K562 (cell line): Measurements from ENCODE around the gene LUC7L. TPM values are rescaled to one million over a fixed set of nuclear protein-coding genes. Genes with fewer than 3 reads are reported as not detected.
A peak's percentile ranks its signal among the peaks of the same experiment; 100 is the strongest.

Experiments
- CBFB ChIP-seq: sonication (generic); formaldehyde crosslinking; IDR thresholded peaks from 2 replicates; pipeline ENCODE4 v1.4.0; 2020; ENCODE audit warnings: mild to moderate bottlenecking, missing genetic modification reagents
- E2F6 ChIP-seq, 2 experiments: IDR thresholded peaks; 2 replicates each; pipeline ENCODE4 v1.6.1; 2011; ENCODE audit warnings: borderline replicate concordance in 1 of 2, control low read depth in 1 of 2, low read depth in 1 of 2, low read length in 1 of 2, mild to moderate bottlenecking in 1 of 2, mixed read lengths in 1 of 2, moderate library complexity in 1 of 2; ENCODE audit not compliant: insufficient read depth in 1 of 2, insufficient read length in 1 of 2, poor library complexity in 1 of 2, severe bottlenecking in 1 of 2; ENCODE audit errors: extremely low read depth in 1 of 2
- EGR1 ChIP-seq: fragments of 450-650 bp; conservative IDR thresholded peaks from 2 replicates; pipeline ENCODE4 v1.6.1; 2017; ENCODE audit warnings: mild to moderate bottlenecking
- GTF2A2 ChIP-seq: IDR thresholded peaks from 2 replicates; pipeline ENCODE4 v1.6.1; 2016; ENCODE audit warnings: mild to moderate bottlenecking, missing genetic modification characterization, missing compliant biosample characterization
- HDAC1 ChIP-seq, 2 experiments: fragments of 450-650 bp; IDR thresholded peaks; 2 replicates each; pipeline ENCODE4 v1.6.1; 2016 to 2017; ENCODE audit warnings: inconsistent platforms in 1 of 2, mild to moderate bottlenecking in 1 of 2, moderate library complexity in 1 of 2
- HSF4 ChIP-seq: fragments of 250-450 bp; sonication (Bioruptor Pico); IDR thresholded peaks from 2 replicates; pipeline ENCODE4 v2.1.2; 2022; ENCODE audit warnings: mild to moderate bottlenecking, moderate library complexity, borderline replicate concordance
- MXI1 ChIP-seq: IDR thresholded peaks from 2 replicates; pipeline ENCODE4 v1.6.1; 2011; ENCODE audit warnings: low read depth, mild to moderate bottlenecking, improper control_type of control experiment, low read length
- NKRF ChIP-seq: fragments of 450-650 bp; IDR thresholded peaks from 2 replicates; pipeline ENCODE4 v1.6.1; 2016; ENCODE audit warnings: borderline replicate concordance
- SIN3A ChIP-seq, 2 experiments: fragments of 150-350 bp in 1 of 2; IDR thresholded peaks; 2 replicates each; pipeline ENCODE4 v1.6.1; 2011 to 2016; ENCODE audit warnings: borderline replicate concordance in 2 of 2, low read depth in 2 of 2, low read length in 2 of 2, mild to moderate bottlenecking in 2 of 2, moderate library complexity in 2 of 2; ENCODE audit not compliant: control insufficient read depth in 1 of 2
- STAT5B ChIP-seq: fragments of 250-450 bp; sonication (Bioruptor Pico); IDR thresholded peaks from 2 replicates; pipeline ENCODE4 v1.8.0; 2021; ENCODE audit warnings: mild to moderate bottlenecking, inconsistent platforms
- TEAD1 ChIP-seq, 2 experiments: fragments of 450-650 bp in 1 of 2; sonication (generic) in 1 of 2; formaldehyde crosslinking; IDR thresholded peaks; 2 replicates each; pipeline versions ENCODE4 v1.4.0 to v1.8.0; 2020 to 2022; ENCODE audit warnings: mild to moderate bottlenecking in 2 of 2, missing genetic modification reagents in 1 of 2
- ZNF12 ChIP-seq: sonication (generic); formaldehyde crosslinking; IDR thresholded peaks from 2 replicates; pipeline ENCODE4 v1.4.0; 2020; ENCODE audit warnings: mild to moderate bottlenecking, missing genetic modification reagents
- ZNF232 ChIP-seq: sonication (generic); formaldehyde crosslinking; IDR thresholded peaks from 2 replicates; pipeline ENCODE4 v1.8.0; 2022; ENCODE audit warnings: mild to moderate bottlenecking, missing genetic modification reagents
- ZNF592 ChIP-seq: fragments of 450-650 bp; IDR thresholded peaks from 2 replicates; pipeline ENCODE4 v1.6.1; 2017; ENCODE audit warnings: antibody characterized with exemption, mild to moderate bottlenecking
- polyA plus RNA-seq, 8 experiments: library from polyadenylated mRNA; depleted of rRNA in 4 of 8; stranded (reverse) in 5 of 8; unstranded in 3 of 8; fragments of >200 nt; fragmentation: Nextera tagmentation in 2 of 8; fragmentation: Illumina TruSeq in 1 of 8; extraction: Ambion mirVana in 2 of 8; extraction: Trizol in 1 of 8; gene quantifications; 2 replicates each; pipeline versions ENCODE4 v1.2.1 to v1.2.3, GENCODE V29; 2011 to 2014; ENCODE audit warnings: inconsistent platforms in 1 of 8, missing spikeins in 1 of 8
- total RNA-seq, 7 experiments: library from RNA; depleted of rRNA in 6 of 7; stranded (reverse); fragments of >200 nt in 6 of 7; fragmentation: Illumina TruSeq in 2 of 7; extraction: Trizol in 2 of 7; gene quantifications; 2 replicates each; pipeline versions ENCODE4 v1.2.1 to v1.2.3, GENCODE V29; 2011 to 2021; ENCODE audit warnings: low replicate concordance in 1 of 7
- TF ChIP-seq, protein P1 (sequence below): IDR thresholded peaks from 2 replicates; pipeline ENCODE4 v1.6.1; 2014; ENCODE audit warnings: antibody characterized with exemption
- TF ChIP-seq, protein P2 (sequence below): sonication (generic); formaldehyde crosslinking; IDR thresholded peaks from 2 replicates; pipeline ENCODE4 v1.8.0; 2022; ENCODE audit warnings: mild to moderate bottlenecking, missing genetic modification reagents
- TF ChIP-seq, protein P3 (sequence below): sonication (generic); formaldehyde crosslinking; IDR thresholded peaks from 2 replicates; pipeline ENCODE4 v1.8.0; 2022; ENCODE audit warnings: missing genetic modification reagents, mild to moderate bottlenecking, moderate library complexity, borderline replicate concordance

The LUC7L gene
- total and polyA plus RNA-seq, 9 of the 15 experiments (the other 6 are each of a cell fraction or from before 2014, with no cell fraction given): 1.7 to 93.3 (median 59.5) TPM

DNA sequence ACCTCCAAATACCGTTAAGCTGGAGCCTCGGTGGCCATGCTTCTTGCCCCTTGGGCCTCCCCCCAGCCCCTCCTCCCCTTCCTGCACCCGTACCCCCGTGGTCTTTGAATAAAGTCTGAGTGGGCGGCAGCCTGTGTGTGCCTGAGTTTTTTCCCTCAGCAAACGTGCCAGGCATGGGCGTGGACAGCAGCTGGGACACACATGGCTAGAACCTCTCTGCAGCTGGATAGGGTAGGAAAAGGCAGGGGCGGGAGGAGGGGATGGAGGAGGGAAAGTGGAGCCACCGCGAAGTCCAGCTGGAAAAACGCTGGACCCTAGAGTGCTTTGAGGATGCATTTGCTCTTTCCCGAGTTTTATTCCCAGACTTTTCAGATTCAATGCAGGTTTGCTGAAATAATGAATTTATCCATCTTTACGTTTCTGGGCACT, 51.8 kb downstream of the LUC7L start (continued):
- no peak for TF ChIP-seq CBFB (CRISPR knock-in tag)
- TF ChIP-seq MXI1: peak; percentile 74
- peak; percentile 56 for TF ChIP-seq EGR1
- TF ChIP-seq SIN3A (IDR thresholded peaks at IDR 0.05; ENCODE audit: borderline replicate concordance in 2 of 2, control insufficient read depth in 1 of 2, low read depth in 2 of 2, low read length in 2 of 2): peak; percentile 88 to 92; a peak in 3 of 4 replicates
- TF ChIP-seq ZNF232 (CRISPR knock-in tag): no peak
- TF ChIP-seq STAT5B: no peak
- TF ChIP-seq, protein P1, sequence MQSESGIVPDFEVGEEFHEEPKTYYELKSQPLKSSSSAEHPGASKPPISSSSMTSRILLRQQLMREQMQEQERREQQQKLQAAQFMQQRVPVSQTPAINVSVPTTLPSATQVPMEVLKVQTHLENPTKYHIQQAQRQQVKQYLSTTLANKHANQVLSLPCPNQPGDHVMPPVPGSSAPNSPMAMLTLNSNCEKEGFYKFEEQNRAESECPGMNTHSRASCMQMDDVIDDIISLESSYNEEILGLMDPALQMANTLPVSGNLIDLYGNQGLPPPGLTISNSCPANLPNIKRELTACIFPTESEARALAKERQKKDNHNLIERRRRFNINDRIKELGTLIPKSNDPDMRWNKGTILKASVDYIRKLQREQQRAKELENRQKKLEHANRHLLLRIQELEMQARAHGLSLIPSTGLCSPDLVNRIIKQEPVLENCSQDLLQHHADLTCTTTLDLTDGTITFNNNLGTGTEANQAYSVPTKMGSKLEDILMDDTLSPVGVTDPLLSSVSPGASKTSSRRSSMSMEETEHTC: no peak
- TF ChIP-seq GTF2A2 (tag): no peak
- TF ChIP-seq NKRF: peak; percentile 83
- no peak for TF ChIP-seq HSF4 (CRISPR knock-in tag)
- TF ChIP-seq HDAC1 (IDR thresholded peaks at IDR 0.05): peak in 1 of 2 experiments; percentile 78; a peak in 2 of 4 replicates
- TF ChIP-seq, protein P2, sequence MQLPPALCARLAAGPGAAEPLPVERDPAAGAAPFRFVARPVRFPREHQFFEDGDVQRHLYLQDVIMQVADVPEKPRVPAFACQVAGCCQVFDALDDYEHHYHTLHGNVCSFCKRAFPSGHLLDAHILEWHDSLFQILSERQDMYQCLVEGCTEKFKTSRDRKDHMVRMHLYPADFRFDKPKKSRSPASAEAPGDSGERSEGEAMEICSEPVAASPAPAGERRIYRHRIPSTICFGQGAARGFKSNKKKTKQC (CRISPR knock-in tag): no peak
- peak in 1 of 2 experiments; percentile 74 for TF ChIP-seq E2F6 (IDR thresholded peaks at IDR 0.05; ENCODE audit: borderline replicate concordance in 1 of 2, extremely low read depth in 1 of 2, insufficient read depth in 1 of 2, insufficient read length in 1 of 2, low read depth in 1 of 2, low read length in 1 of 2, poor library complexity in 1 of 2, severe bottlenecking in 1 of 2)
- TF ChIP-seq ZNF592: peak; percentile 44; the same call in 1 of the 2 replicates
- TF ChIP-seq, protein P3, sequence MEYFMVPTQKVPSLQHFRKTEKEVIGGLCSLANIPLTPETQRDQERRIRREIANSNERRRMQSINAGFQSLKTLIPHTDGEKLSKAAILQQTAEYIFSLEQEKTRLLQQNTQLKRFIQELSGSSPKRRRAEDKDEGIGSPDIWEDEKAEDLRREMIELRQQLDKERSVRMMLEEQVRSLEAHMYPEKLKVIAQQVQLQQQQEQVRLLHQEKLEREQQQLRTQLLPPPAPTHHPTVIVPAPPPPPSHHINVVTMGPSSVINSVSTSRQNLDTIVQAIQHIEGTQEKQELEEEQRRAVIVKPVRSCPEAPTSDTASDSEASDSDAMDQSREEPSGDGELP (CRISPR knock-in tag): peak; percentile 81
- no peak for TF ChIP-seq TEAD1 (CRISPR knock-in tag; IDR thresholded peaks at IDR 0.05)
- TF ChIP-seq ZNF12 (CRISPR knock-in tag): no peak
